AG08396 (cell line): ENCODE results near the gene OTOS.

Experiments used
- DNase-seq: peaks from one replicate; pipeline ENCODE4 v3.0.0; 2012; ENCODE audit warnings: low spot score, mixed read lengths

The OTOS gene

DNA sequence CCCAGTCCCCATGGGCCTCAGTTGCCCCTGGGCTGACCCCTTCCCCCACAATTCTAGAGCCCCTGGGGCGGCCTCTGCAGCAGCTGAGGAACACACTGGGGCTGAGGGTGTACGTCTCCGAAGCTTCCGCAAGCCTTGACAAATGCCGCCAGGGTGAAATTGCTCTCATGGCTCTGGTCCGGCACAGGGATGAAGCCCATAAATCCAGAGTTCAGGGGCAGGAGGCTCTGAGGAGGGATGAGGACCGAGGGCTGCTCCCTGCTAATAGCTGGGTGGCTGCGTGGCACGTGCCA lies 27.1 kb upstream of the OTOS start:
- DNase-seq: no peak

DNA sequence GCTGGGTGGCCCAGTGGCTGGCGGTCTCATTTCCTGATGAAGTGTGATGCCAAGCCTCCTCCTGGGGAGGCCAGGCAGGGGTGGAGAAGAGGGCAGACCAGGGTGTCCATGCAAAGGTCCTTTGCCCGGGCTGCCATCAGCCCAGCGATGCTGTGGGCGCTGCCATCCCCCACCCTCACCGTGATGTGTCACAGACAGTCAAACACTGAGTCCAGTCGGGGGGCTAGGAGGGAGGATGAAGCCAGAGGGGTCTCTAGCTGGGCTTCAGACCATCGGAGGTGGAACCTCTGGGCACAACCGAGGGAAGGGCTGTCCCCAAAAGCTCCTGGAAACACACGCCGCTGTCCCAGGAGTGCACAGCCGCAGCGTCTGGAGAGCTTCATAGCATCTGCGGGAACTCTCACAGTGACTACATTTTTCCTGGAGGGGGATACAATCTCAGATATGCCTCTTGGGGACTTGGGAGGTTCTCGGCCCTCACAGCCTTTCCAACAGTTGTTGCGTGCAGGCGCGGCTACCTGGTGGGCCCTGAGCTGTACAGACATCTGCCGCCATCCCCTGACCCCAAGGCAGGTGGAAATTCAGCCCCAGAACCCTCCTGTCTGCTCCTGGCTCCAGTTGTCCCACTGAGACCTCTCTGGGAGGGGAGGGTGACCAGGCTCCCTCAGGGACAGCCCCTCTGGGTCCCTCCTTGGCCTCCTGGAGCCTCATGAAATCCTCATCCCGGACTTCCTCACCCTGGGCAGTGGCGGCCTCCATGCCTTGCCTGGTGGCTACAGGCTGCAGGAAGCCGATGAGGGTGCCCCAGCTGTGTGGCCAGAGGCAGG lies 26.5 kb upstream of the OTOS start:
- no peak for DNase-seq

- no peak for DNase-seq
Observed at GRCh38 chr2:240166191-240166590, 25.7 kb upstream of the OTOS start.

DNA sequence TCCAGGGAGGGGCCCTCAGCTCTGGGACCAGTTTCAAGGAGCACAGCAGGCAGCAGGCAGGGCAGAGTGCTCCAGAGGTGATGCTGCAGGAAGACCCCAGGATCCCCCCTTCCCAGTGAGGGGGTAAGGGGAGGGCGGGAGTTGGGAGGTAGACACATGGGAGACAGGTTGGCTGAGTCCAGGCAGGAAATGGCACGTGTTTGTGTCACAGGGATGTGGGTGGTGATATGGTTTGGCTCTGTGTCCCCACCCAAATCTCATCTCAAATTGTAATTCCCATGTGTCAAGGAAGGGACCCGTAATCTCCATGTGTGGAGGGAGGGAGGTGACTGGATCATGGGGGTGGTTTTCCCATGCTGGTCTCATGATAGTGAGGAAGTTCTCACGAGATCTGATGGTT lies 25.2 kb upstream of the OTOS start:
- no peak for DNase-seq

- no peak for DNase-seq
Observed at GRCh38 chr2:240165034-240165433, 24.6 kb upstream of the OTOS start.

- DNase-seq: no peak
Observed at GRCh38 chr2:240164586-240164985, 24.1 kb upstream of the OTOS start.

GRCh38 chr2:240163844-240164574 lies 23.6 kb upstream of the OTOS start:
- no peak for DNase-seq

- no peak for DNase-seq
Observed at GRCh38 chr2:240162939-240163714, 22.7 kb upstream of the OTOS start.

GRCh38 chr2:240162531-240162930 lies 22.1 kb upstream of the OTOS start:
- DNase-seq: no peak

DNA sequence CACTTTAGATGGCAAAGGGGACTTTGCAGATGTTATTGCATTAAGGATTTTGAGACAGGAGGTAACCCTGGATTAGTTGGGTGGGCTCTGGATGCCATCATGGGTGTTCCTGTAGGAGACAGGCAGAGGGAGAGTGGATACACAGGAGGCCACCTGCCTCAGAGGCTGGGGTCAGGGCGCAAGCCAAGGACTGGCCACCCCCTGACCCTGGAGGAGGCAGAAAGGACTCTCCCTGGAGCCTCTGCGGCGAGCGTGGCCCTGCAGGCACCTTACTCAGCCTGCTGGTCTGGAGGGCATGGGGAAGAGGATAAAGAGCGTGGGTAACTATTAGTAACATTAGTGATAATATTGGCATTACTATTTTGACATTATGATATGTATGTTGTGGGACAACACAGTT lies 21.6 kb upstream of the OTOS start:
- no peak for DNase-seq

DNA sequence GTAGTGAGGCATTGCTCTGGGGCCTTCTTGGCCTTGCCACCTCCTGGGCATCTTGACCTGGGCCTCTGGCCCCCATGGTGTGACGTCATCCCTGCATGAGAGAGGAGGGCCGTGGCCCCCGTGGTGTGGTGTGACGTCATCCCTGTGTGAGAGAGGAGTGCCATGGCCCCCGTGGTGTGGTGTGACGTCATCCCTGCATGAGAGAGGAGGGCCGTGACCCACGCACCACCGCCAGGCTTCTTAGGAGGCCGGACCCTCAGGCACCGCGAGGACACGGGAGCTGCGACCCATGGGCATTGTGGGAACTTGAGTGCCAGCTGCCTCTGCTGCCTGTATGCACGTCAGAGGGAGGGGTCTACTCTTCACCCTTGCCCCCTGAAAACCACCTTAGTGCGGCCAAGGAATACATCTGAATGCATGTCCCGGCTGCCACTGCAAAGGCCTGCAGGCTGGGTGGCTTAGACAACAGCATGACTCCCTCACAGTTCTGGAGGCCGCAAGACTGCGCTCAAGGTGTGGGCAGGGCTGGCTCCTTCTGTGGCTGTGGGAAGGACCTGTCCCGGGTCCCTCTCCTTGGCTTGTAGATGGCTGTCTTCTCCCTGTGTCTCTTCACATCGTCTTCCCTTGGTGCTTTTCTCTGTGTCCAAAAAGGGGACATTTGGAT lies 20.8 kb upstream of the OTOS start:
- DNase-seq: no peak

DNA sequence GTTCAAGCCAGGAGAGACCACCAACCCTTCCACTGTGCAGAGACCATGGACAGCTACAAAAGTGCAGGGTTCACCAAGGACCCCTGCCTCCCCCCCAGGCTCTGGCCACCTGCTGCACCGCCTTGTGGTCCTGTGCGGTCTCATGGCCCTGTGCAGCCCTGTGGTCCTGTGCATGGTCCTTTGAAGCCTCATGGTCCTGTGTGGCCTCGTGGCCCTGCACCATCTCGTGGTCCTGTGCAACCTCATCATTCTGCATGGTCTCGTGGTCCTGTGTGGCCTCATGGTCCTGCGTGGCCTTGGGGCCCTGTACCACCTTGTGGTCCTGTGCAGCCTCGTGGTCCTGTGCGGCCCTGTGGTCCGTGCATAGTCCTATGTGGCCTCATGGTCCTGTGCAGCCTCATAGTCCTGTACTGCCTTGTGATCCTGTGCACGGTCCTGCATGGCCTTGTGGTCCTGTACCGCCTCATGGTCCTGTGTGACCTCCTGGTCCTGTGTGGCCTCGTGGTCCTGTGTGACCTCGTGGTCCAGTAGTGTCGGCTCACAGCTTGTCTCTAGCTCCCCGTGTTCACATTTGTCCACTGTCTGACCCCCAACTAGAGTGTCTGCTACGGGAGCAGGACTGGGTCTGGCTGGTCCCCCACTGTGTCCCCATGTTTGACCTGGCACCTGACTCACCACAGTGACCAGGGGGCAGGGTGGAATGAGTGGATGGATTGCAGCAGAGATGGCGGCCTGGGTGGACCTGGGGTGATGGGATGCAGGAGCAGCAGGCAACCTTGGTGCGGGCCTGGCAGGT lies 20.0 kb upstream of the OTOS start:
- no peak for DNase-seq

- DNase-seq: no peak
Observed at GRCh38 chr2:240159251-240159839, 18.9 kb upstream of the OTOS start.

- no peak for DNase-seq
Observed at GRCh38 chr2:240157147-240157470, 16.7 kb upstream of the OTOS start.

GRCh38 chr2:240156435-240157146 lies 16.1 kb upstream of the OTOS start:
- no peak for DNase-seq

DNA sequence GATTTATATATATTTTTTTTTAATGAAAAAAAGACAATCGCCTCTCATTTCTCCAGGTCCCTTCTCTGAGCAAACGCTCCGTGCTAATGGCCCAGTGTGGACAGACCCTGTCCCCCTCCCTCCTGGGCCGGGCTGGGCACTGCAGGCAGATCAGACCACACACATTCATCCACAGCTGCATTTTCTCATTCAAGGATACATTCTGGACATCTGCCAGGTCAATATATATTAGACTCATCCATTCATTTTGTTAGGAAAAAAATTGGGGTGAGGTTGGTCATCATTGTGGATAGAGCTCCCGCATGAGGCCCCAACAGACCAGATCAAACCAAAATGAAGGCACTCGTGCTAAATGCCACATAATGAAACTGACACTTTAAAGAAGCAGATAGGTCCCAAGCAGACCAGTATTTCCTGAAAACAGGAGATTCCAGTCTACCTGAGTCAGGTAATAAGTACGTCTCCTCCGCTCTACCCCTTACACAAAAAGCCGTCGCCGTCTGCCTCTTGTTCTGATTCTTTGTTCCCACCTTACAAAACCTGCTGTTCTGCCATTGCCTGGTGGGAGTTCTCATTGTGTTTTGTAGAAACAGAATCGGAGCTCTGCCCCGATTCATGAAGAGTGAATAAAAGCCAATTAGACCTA lies 15.4 kb upstream of the OTOS start:
- DNase-seq: no peak

DNA sequence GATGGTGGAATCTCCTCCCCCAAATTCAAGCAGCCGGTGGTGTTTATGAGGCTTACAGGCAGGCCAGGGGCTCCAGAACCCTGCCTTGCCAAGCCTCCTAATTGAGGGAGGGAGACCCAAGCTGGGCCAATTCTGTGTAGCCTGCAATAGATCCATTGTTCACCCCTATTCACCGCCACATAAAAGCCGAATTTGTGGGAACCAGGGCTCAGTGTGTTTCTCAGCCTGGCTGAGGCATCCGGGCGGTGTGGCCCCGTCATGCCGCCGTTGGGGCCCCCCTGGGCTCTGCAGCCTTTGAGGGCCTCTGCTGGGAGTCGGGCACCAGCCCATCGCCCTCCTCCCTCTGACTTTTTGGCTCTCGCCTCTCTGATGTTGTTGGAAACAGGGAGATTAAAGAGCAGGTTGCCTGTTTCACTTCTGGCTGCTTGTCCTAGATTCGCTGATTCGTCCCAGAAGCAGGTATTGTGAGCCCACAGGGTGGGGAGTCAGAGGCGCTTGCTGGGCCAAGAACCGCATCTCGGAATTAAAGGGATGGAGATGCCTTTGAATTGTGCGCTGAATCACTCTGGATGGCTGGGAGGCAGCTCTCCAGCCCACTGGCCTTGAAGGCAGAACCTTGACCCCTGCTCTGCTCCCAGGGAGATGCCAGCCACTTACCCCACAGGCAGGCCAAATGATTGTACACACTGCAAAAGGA lies 14.7 kb upstream of the OTOS start:
- no peak for DNase-seq

DNA sequence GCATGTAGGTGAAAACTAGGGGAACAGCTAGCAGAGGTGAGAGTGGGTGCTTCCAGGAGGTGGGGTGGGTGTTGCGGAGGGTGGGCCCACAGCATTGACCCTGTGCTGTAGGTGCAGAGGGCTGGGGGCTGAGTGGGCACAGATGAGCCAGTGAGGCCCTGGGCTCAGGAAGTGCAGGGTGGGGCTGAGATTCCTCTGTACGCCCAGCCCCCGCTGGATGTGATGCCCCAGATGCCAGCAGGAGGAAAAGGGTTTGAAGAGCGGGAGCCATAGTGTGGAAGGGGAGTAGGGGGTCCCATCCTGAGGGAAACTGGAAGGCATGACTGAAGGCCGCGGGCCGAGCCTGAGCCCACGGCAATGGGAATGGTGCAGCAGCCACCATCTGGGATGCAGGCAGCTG lies 14.1 kb upstream of the OTOS start:
- no peak for DNase-seq

DNA sequence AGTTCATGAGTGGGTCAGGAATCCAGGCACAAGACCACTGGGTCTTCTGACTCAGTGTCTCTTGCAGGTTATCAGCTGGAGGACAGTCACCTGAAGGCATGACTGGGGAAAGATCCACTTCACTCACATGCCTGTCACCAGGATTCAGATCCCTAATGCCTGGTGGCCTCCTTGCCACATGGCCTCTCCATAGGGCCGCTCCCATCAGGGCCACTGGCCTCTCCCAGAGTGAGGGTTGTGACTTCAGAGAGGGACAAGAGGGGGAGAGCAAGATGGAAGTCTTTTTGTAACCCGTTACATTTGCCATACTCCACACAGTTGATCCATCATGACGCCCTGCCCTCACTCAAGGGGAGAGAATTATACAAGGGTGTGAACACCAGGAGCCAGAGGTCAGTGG lies 13.0 kb upstream of the OTOS start:
- no peak for DNase-seq
